Measurements from ENCODE around the gene PRND. TPM values are rescaled to one million over a fixed set of nuclear protein-coding genes. Genes with fewer than 3 reads are reported as not detected.

Gene PRND
- total RNA-seq (2022; extraction: Qiagen RNA extraction) = not detected in 5 replicates

GRCh38 chr20:4721719-4722118, at the start of gene PRND:
Gene PRND (plus strand): TSS chr20:4721909. CDS start chr20:4724552, 2,643 bp downstream.

Other genes starting within 250 kb of the PRND start
- 126 to 147 TPM (median 135 TPM) in 5 replicates for gene PRNP, start 35.5 kb upstream of the PRND start, total RNA-seq (2022; extraction: Qiagen RNA extraction)
- 14.5 to 24.1 TPM (median 18.9 TPM) in 5 replicates for gene RASSF2, start 101.7 kb downstream of the PRND start, total RNA-seq (2022; extraction: Qiagen RNA extraction)